K562 (cell line): Measurements from ENCODE around the gene DYNLT4. TPM values are rescaled to one million over a fixed set of nuclear protein-coding genes. Genes with fewer than 3 reads are reported as not detected.
A peak's percentile ranks its signal among the peaks of the same experiment; 100 is the strongest.

Source experiments
- BDP1 ChIP-seq: IDR thresholded peaks from 3 replicates; pipeline ENCODE4 v1.6.1; 2011; ENCODE audit not compliant: insufficient read length, insufficient read depth
- BHLHE40 ChIP-seq: IDR thresholded peaks from 2 replicates; pipeline ENCODE4 v1.6.1; 2011; ENCODE audit warnings: low read length, improper control_type of control experiment
- BRD4 ChIP-seq: fragments of 200-600 bp; sonication (generic); IDR thresholded peaks from 2 replicates; pipeline ENCODE4 v1.6.1; 2017; ENCODE audit warnings: inconsistent platforms
- CHD4 ChIP-seq: fragments of 200-600 bp; sonication (generic); IDR thresholded peaks from 3 replicates; pipeline ENCODE4 v1.6.1; 2012; ENCODE audit warnings: low read depth, mild to moderate bottlenecking, mixed read lengths, low read length, inconsistent platforms; ENCODE audit not compliant: insufficient read depth, insufficient replicate concordance, poor library complexity, severe bottlenecking
- DACH1 ChIP-seq: fragments of 450-650 bp; IDR thresholded peaks from 2 replicates; pipeline ENCODE4 v1.6.1; 2018; ENCODE audit not compliant: partially characterized antibody
- GABPA ChIP-seq: fragments of 200-800 bp; sonication (Bioruptor generic); conservative IDR thresholded peaks from 2 replicates; pipeline ENCODE4 v1.6.1; 2016; ENCODE audit warnings: low read depth, missing genetic modification characterization, missing compliant biosample characterization
- HMG20A ChIP-seq: fragments of 450-650 bp; formaldehyde crosslinking; conservative IDR thresholded peaks from 2 replicates; pipeline ENCODE4 v1.4.0; 2020; ENCODE audit warnings: mild to moderate bottlenecking, mixed read lengths
- JUND ChIP-seq, 2 experiments: IDR thresholded peaks; 2 replicates in 1 of 2; 3 replicates in 1 of 2; pipeline ENCODE4 v1.6.1; 2011; ENCODE audit warnings: borderline replicate concordance in 2 of 2, low read depth in 2 of 2, low read length in 2 of 2, improper control_type of control experiment in 1 of 2, missing biosample characterization in 1 of 2, missing genetic modification characterization in 1 of 2, missing genetic modification reagents in 1 of 2
- MEIS2 ChIP-seq: fragments of 450-650 bp; IDR thresholded peaks from 2 replicates; pipeline ENCODE4 v1.6.1; 2014; ENCODE audit warnings: mild to moderate bottlenecking; ENCODE audit not compliant: partially characterized antibody
- NCOR1 ChIP-seq: fragments of 450-650 bp; IDR thresholded peaks from 2 replicates; pipeline ENCODE4 v1.6.1; 2016; ENCODE audit warnings: mild to moderate bottlenecking, moderate library complexity
- PHF8 ChIP-seq: fragments of 200-600 bp; sonication (generic); IDR thresholded peaks from 2 replicates; pipeline ENCODE4 v1.6.1; 2012; ENCODE audit warnings: mixed run types, mild to moderate bottlenecking, inconsistent platforms, low read length, moderate library complexity, borderline replicate concordance
- POLR2AphosphoS5 ChIP-seq: IDR thresholded peaks from 2 replicates; pipeline ENCODE4 v1.6.1; 2011; ENCODE audit warnings: mild to moderate bottlenecking, low read depth, low read length, moderate library complexity; ENCODE audit not compliant: control insufficient read depth, insufficient read depth
- SPI1 ChIP-seq: IDR thresholded peaks from 2 replicates; pipeline ENCODE4 v1.6.1; 2011; ENCODE audit warnings: low read depth, low read length, control low read depth, borderline replicate concordance
- TAF9B ChIP-seq: fragments of 450-650 bp; IDR thresholded peaks from 2 replicates; pipeline ENCODE4 v1.6.1; 2018; ENCODE audit warnings: mild to moderate bottlenecking; ENCODE audit not compliant: partially characterized antibody
- TEAD4 ChIP-seq, 2 experiments: sonication (generic) in 1 of 2; formaldehyde crosslinking in 1 of 2; IDR thresholded peaks; 2 replicates each; pipeline versions ENCODE4 v1.6.1 to v1.8.0; 2012 to 2022; ENCODE audit warnings: borderline replicate concordance in 1 of 2, inconsistent platforms in 1 of 2, low read length in 1 of 2, mild to moderate bottlenecking in 1 of 2, missing genetic modification reagents in 1 of 2
- XRCC4 ChIP-seq: IDR thresholded peaks from one replicate; pipeline ENCODE4 v1.6.1; 2011; ENCODE audit not compliant: insufficient read depth, insufficient read length; ENCODE audit errors: extremely low read depth
- ZNF12 ChIP-seq: sonication (generic); formaldehyde crosslinking; IDR thresholded peaks from 2 replicates; pipeline ENCODE4 v1.4.0; 2020; ENCODE audit warnings: mild to moderate bottlenecking, missing genetic modification reagents
- ZNF551 ChIP-seq: fragments of 250-450 bp; sonication (Bioruptor Pico); IDR thresholded peaks from 2 replicates; pipeline ENCODE4 v1.5.0; 2021; ENCODE audit warnings: mild to moderate bottlenecking, moderate library complexity
- ZNF57 ChIP-seq: fragments of 450-650 bp; formaldehyde crosslinking; IDR thresholded peaks from 2 replicates; pipeline ENCODE4 v1.4.0; 2020; ENCODE audit warnings: mild to moderate bottlenecking, moderate library complexity
- ZNF584 ChIP-seq: fragments of 200-800 bp; sonication (Bioruptor generic); IDR thresholded peaks from 2 replicates; pipeline ENCODE4 v1.6.1; 2016; ENCODE audit warnings: low read depth, mild to moderate bottlenecking, missing genetic modification characterization, missing compliant biosample characterization
- ZNF717 ChIP-seq: fragments of 250-450 bp; sonication (Bioruptor Pico); IDR thresholded peaks from 2 replicates; pipeline ENCODE4 v1.5.0; 2021
- polyA plus RNA-seq, 8 experiments: library from polyadenylated mRNA; depleted of rRNA in 4 of 8; stranded (reverse) in 5 of 8; unstranded in 3 of 8; fragments of >200 nt; fragmentation: Nextera tagmentation in 2 of 8; fragmentation: Illumina TruSeq in 1 of 8; extraction: Ambion mirVana in 2 of 8; extraction: Trizol in 1 of 8; gene quantifications; 2 replicates each; pipeline versions ENCODE4 v1.2.1 to v1.2.3, GENCODE V29; 2011 to 2014; ENCODE audit warnings: inconsistent platforms in 1 of 8, missing spikeins in 1 of 8
- total RNA-seq, 7 experiments: library from RNA; depleted of rRNA in 6 of 7; stranded (reverse); fragments of >200 nt in 6 of 7; fragmentation: Illumina TruSeq in 2 of 7; extraction: Trizol in 2 of 7; gene quantifications; 2 replicates each; pipeline versions ENCODE4 v1.2.1 to v1.2.3, GENCODE V29; 2011 to 2021; ENCODE audit warnings: low replicate concordance in 1 of 7
- TF ChIP-seq, protein P1 (sequence below), 2 experiments: fragments of 450-650 bp in 1 of 2; sonication (generic) in 1 of 2; formaldehyde crosslinking in 1 of 2; IDR thresholded peaks in 1 of 2; conservative IDR thresholded peaks in 1 of 2; 2 replicates each; pipeline versions ENCODE4 v1.6.1 to v1.8.1; 2016 to 2023; ENCODE audit warnings: mild to moderate bottlenecking in 2 of 2, moderate library complexity in 2 of 2, inconsistent platforms in 1 of 2, missing genetic modification reagents in 1 of 2
- TF ChIP-seq, protein P2 (sequence below): fragments of 150-350 bp; conservative IDR thresholded peaks from 2 replicates; pipeline ENCODE4 v1.6.1; 2014; ENCODE audit warnings: low read length

The DYNLT4 gene
- total and polyA plus RNA-seq, 9 of the 15 experiments (the other 6 are each of a cell fraction or from before 2014, with no cell fraction given), result 0.29 to 0.73 TPM; not detected in 7

DNA sequence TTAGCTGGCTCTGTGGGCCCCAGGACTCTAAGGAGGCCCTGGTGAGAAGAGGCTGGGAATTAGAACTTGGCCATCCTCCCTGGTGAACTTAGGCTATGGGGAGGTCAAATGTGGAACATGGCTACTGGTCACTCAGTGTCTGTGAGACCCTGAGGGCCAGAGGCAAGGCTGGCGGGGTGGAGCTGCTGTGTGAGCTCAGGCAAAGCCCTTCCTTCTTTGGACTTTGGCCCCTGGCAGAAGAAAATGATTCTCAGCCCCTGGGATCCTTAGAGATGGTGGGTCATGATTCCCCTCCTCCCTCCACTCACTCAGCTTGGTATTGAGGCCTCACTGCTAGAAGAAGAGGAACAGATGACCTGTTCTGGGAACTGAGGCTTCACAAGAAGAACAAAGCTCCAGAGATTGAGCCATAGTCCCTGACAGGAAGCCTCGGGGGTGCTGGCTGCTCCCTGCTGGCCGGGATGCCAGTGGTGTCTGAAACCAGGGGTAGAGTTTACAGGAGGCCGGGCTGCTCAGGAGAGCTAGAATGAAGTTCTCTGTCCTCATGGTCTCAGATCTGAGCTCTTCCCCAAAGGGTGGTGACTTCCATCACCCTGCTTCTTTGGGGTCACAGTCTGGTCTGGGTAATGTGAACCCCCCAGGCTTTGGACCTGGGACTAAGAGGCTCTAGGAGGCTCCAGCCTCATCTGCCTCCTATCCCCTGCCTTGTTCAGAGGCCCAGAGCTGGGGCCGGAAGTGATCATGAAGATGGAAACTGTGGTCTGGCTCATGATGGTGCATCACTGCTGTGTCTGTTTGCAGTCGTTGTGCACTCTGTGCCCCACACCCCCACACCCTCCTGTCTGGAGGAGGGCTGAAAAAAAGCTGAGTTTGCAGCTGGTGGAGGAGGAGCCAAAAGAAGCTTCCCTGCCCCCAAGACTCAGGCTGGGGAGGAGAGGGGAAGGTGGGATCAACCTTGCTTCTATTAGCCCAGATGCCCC, 2.1 kb upstream of the DYNLT4 start (continued):
- TF ChIP-seq GABPA (tag) (peak; percentile 69), ZNF584 (0 out of 2 replicates have a peak, but pooled peaks have one; percentile 38), CHD4 (no peak), TEAD4 (IDR thresholded peaks at IDR 0.05; ENCODE audit: low read length) (no peak), TEAD4 (CRISPR knock-in tag; IDR thresholded peaks at IDR 0.05; ENCODE audit: borderline replicate concordance) (no peak), HMG20A (CRISPR knock-in tag) (no peak), DACH1 (peak; percentile 54), ZNF57 (CRISPR knock-in tag) (no peak), BDP1 (no peak), ZNF12 (CRISPR knock-in tag) (no peak), NCOR1 (peak; percentile 45; the same call in 1 of the 2 replicates), BRD4 (no peak), POLR2AphosphoS5 (no peak), JUND (IDR thresholded peaks at IDR 0.05; ENCODE audit: borderline replicate concordance, low read depth, low read length) (0 out of 2 replicates have a peak, but pooled peaks have one; percentile 18), JUND (tag; IDR thresholded peaks at IDR 0.05; ENCODE audit: borderline replicate concordance, low read depth, low read length) (no peak), PHF8 (no peak), SPI1 (no peak; the same call in 1 of the 2 replicates), BHLHE40 (no peak; the same call in 1 of the 2 replicates), XRCC4 (no peak), ZNF717 (CRISPR knock-in tag) (no peak), MEIS2 (no peak), ZNF551 (CRISPR knock-in tag) (no peak), TAF9B (peak; percentile 39)
- TF ChIP-seq, protein P1, sequence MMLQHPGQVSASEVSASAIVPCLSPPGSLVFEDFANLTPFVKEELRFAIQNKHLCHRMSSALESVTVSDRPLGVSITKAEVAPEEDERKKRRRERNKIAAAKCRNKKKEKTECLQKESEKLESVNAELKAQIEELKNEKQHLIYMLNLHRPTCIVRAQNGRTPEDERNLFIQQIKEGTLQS (IDR thresholded peaks at IDR 0.05), result no peak
- TF ChIP-seq, protein P1 (CRISPR knock-in tag; conservative IDR thresholded peaks at IDR 0.05), result 0 out of 2 replicates have a peak, but pooled peaks have one; percentile 16
- TF ChIP-seq, protein P2, sequence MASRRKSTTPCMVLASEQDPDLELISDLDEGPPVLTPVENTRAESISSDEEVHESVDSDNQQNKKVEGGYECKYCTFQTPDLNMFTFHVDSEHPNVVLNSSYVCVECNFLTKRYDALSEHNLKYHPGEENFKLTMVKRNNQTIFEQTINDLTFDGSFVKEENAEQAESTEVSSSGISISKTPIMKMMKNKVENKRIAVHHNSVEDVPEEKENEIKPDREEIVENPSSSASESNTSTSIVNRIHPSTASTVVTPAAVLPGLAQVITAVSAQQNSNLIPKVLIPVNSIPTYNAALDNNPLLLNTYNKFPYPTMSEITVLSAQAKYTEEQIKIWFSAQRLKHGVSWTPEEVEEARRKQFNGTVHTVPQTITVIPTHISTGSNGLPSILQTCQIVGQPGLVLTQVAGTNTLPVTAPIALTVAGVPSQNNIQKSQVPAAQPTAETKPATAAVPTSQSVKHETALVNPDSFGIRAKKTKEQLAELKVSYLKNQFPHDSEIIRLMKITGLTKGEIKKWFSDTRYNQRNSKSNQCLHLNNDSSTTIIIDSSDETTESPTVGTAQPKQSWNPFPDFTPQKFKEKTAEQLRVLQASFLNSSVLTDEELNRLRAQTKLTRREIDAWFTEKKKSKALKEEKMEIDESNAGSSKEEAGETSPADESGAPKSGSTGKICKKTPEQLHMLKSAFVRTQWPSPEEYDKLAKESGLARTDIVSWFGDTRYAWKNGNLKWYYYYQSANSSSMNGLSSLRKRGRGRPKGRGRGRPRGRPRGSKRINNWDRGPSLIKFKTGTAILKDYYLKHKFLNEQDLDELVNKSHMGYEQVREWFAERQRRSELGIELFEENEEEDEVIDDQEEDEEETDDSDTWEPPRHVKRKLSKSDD, result 0 out of 2 replicates have a peak, but pooled peaks have one; percentile 14
